NCI-H2081 (cell line): ENCODE data around the gene UNC13B.
"Not testable (repeated sequence)": the region's sequence is repeated elsewhere in the genome, so short reads cannot be mapped to it uniquely, and the experiment has no call there.

Experiments used
- DNase-seq, 2 experiments: peaks; one replicate each; lab custom pipeline; 2025; lab: John Stamatoyannopoulos, UW

UNC13B gene

GRCh38 chr9:35163413-35163812, 1.6 kb downstream of the UNC13B start:
- DNase-seq = no peak

- DNase-seq = no peak
Measured at GRCh38 chr9:35164711-35165110, 2.9 kb downstream of the UNC13B start.

- DNase-seq = not testable (repeated sequence)
Measured at GRCh38 chr9:35167429-35167828, 5.6 kb downstream of the UNC13B start.

- no peak for DNase-seq
Measured at GRCh38 chr9:35168963-35169362, 7.2 kb downstream of the UNC13B start.

GRCh38 chr9:35172878-35173277, 11.1 kb downstream of the UNC13B start:
- DNase-seq = peak in 1 of 2 experiments; percentile 42

GRCh38 chr9:35177520-35177919, 15.7 kb downstream of the UNC13B start:
- DNase-seq = no peak

GRCh38 chr9:35179347-35180280, 17.8 kb downstream of the UNC13B start:
- DNase-seq = peak in 1 of 2 experiments; percentile 23

- DNase-seq = no peak
Measured at GRCh38 chr9:35180801-35181200, 19.0 kb downstream of the UNC13B start.

GRCh38 chr9:35182401-35182800, 20.6 kb downstream of the UNC13B start:
- not testable (repeated sequence) for DNase-seq

GRCh38 chr9:35182996-35183754, 21.4 kb downstream of the UNC13B start:
- DNase-seq = not testable (repeated sequence)

GRCh38 chr9:35183755-35184480, 22.1 kb downstream of the UNC13B start:
- DNase-seq = not testable (repeated sequence)

- DNase-seq = no peak
Measured at GRCh38 chr9:35186524-35186923, 24.7 kb downstream of the UNC13B start.

- no peak for DNase-seq
Measured at GRCh38 chr9:35190203-35190602, 28.4 kb downstream of the UNC13B start.

- no peak for DNase-seq
Measured at GRCh38 chr9:35191105-35191504, 29.3 kb downstream of the UNC13B start.

GRCh38 chr9:35193762-35194161, 32.0 kb downstream of the UNC13B start:
- DNase-seq = no peak

- DNase-seq = no peak
Measured at GRCh38 chr9:35195683-35196082, 33.9 kb downstream of the UNC13B start.

- no peak for DNase-seq
Measured at GRCh38 chr9:35198191-35198590, 36.4 kb downstream of the UNC13B start.

- no peak for DNase-seq
Measured at GRCh38 chr9:35203528-35203927, 41.7 kb downstream of the UNC13B start.

GRCh38 chr9:35205340-35205739, 43.5 kb downstream of the UNC13B start:
- DNase-seq = no peak

- no peak for DNase-seq
Measured at GRCh38 chr9:35211854-35212253, 50.0 kb downstream of the UNC13B start.

- DNase-seq = no peak
Measured at GRCh38 chr9:35220659-35221338, 59.0 kb downstream of the UNC13B start.

- no peak for DNase-seq
Measured at GRCh38 chr9:35225677-35226076, 63.9 kb downstream of the UNC13B start.
